Activated CD8-positive, alpha-beta memory T cell treated with anti-CD3 and anti-CD28 coated beads, Interleukin-2, amount 10 ng/mL, durations not matched to agents 7 days and 5 days (primary cell): ENCODE measurements around the gene ZNF581. TPM values are rescaled to one million over a fixed set of nuclear protein-coding genes. Genes with fewer than 3 reads are reported as not detected.

Experiments
- ATAC-seq: fragments of 150-1000 bp; cut with Tn5 transposase; one replicate; pipeline ENCODE4 v1.10.0; 2021; ENCODE audit warnings: moderate library complexity
- CTCF ChIA-PET: fragments of 350-600 bp; sonication (Branson Sonifier 250); formaldehyde crosslinking; loops from one replicate; lab custom pipeline; 2021; ENCODE audit warnings: antibody characterized with exemption; lab: Charles Lee
- DNase-seq: peaks from one replicate; pipeline ENCODE4 v3.0.0-alpha.2; 2020
- H3K27ac Mint-ChIP-seq: one replicate; pipeline ENCODE4 v1.8.0; 2021; ENCODE audit warnings: mild to moderate bottlenecking, mixed read lengths
- H3K27me3 Mint-ChIP-seq: one replicate; pipeline ENCODE4 v1.8.0; 2021; ENCODE audit warnings: mixed read lengths
- H3K36me3 Mint-ChIP-seq: one replicate; pipeline ENCODE4 v1.8.0; 2021; ENCODE audit warnings: mild to moderate bottlenecking, mixed read lengths
- H3K4me1 Mint-ChIP-seq: one replicate; pipeline ENCODE4 v1.8.0; 2021; ENCODE audit warnings: mixed read lengths
- H3K4me3 Mint-ChIP-seq: one replicate; pipeline ENCODE4 v1.8.0; 2021; ENCODE audit warnings: mild to moderate bottlenecking, moderate library complexity, mixed read lengths
- H3K9me3 Mint-ChIP-seq: one replicate; pipeline ENCODE4 v1.8.0; 2022; ENCODE audit warnings: low read depth, mixed read lengths
- total RNA-seq, 2 experiments: library from RNA; stranded (reverse); gene quantifications; one replicate each; pipeline ENCODE4 v1.2.3, GENCODE V29; 2021

Gene ZNF581
- total RNA-seq, 2 experiments from 2014 or later: 23.7 to 25.4 TPM

DNA sequence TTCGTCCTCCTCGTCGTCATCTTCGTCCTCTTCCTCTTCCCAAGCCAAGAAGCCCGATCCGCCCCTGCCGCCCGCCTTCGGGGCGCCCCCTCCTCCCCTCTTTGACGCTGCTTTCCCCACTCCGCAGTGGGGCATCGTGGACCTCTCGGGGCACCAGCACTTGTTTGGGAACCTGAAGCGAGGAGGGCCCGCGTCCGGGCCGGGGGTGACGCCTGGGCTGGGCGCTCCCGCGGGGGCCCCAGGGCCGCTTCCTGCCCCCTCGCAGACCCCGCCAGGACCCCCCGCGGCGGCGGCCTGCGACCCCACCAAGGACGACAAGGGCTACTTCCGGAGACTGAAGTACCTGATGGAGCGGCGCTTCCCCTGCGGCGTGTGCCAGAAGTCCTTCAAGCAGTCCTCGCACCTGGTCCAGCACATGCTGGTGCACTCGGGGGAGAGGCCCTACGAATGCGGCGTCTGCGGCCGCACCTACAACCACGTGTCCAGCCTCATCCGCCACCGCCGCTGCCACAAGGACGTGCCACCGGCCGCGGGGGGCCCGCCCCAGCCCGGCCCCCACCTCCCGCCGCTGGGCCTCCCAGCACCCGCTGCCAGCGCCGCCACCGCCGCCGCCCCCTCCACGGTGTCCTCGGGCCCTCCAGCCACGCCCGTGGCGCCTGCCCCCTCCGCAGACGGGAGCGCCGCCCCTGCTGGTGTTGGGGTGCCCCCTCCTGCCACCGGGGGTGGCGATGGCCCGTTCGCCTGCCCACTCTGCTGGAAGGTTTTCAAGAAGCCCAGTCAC lies 29.3 kb upstream of the ZNF581 start:
- ATAC-seq: no peak
- H3K4me3 Mint-ChIP-seq: no peak overlapping the region
- H3K27ac Mint-ChIP-seq: no peak overlapping the region
- no peak for DNase-seq
- peaks cover 35% of the 10 kb centered on the region for H3K36me3 Mint-ChIP-seq
- H3K4me1 Mint-ChIP-seq: peaks cover 2% of the 10 kb centered on the region
- no peaks in the 10 kb centered on the region for H3K27me3 Mint-ChIP-seq
- no peaks in the 10 kb centered on the region for H3K9me3 Mint-ChIP-seq
- CTCF ChIA-PET: no interaction called here

- H3K4me1 Mint-ChIP-seq: peaks cover 8% of the 10 kb centered on the region
- H3K9me3 Mint-ChIP-seq: no peaks in the 10 kb centered on the region
- H3K4me3 Mint-ChIP-seq: no peak overlapping the region
- CTCF ChIA-PET: interaction anchor here (0.9 kb wide), 1 partner anchor 111 kb away, joined by 3 read pairs; no protein-coding TSS in a partner anchor
- DNase-seq (no peak), ATAC-seq (no peak)
- peaks cover 30% of the 10 kb centered on the region for H3K36me3 Mint-ChIP-seq
- no peak overlapping the region for H3K27ac Mint-ChIP-seq
- no peaks in the 10 kb centered on the region for H3K27me3 Mint-ChIP-seq
Observed at GRCh38 chr19:55614711-55615542, 28.5 kb upstream of the ZNF581 start.

- CTCF ChIA-PET: interaction anchor here (0.9 kb wide), 1 partner anchor 112 kb away, joined by 3 read pairs; no protein-coding TSS in a partner anchor
- H3K36me3 Mint-ChIP-seq: peaks cover 34% of the 10 kb centered on the region
- no peaks in the 10 kb centered on the region for H3K9me3 Mint-ChIP-seq
- H3K27ac Mint-ChIP-seq: no peak overlapping the region
- H3K4me3 Mint-ChIP-seq: no peak overlapping the region
- peaks cover 16% of the 10 kb centered on the region for H3K4me1 Mint-ChIP-seq
- ATAC-seq (no peak), DNase-seq (no peak)
- no peaks in the 10 kb centered on the region for H3K27me3 Mint-ChIP-seq
Observed at GRCh38 chr19:55615543-55616394, 27.7 kb upstream of the ZNF581 start.

GRCh38 chr19:55616395-55616875 lies 27.0 kb upstream of the ZNF581 start:
- CTCF ChIA-PET: interaction anchor here (0.5 kb wide), 1 partner anchor 52 kb away, joined by 5 read pairs; no protein-coding TSS in a partner anchor
- H3K27ac Mint-ChIP-seq: no peak overlapping the region
- peaks cover 23% of the 10 kb centered on the region for H3K4me1 Mint-ChIP-seq
- ATAC-seq (no peak), DNase-seq (no peak)
- H3K9me3 Mint-ChIP-seq: no peaks in the 10 kb centered on the region
- H3K36me3 Mint-ChIP-seq: peaks cover 34% of the 10 kb centered on the region
- H3K4me3 Mint-ChIP-seq: no peak overlapping the region
- H3K27me3 Mint-ChIP-seq: no peaks in the 10 kb centered on the region

- no peak for ATAC-seq
- peaks cover 34% of the 10 kb centered on the region for H3K36me3 Mint-ChIP-seq
- no peaks in the 10 kb centered on the region for H3K27me3 Mint-ChIP-seq
- DNase-seq: no peak
- no peak overlapping the region for H3K4me3 Mint-ChIP-seq
- no peak overlapping the region for H3K27ac Mint-ChIP-seq
- CTCF ChIA-PET: interaction anchor here (0.8 to 4.5 kb wide), 3 partner anchors 11 to 15 kb away, joined by 3 to 25 read pairs (median 4); partner anchors contain the start of gene ZNF865
- no peaks in the 10 kb centered on the region for H3K9me3 Mint-ChIP-seq
- peaks cover 21% of the 10 kb centered on the region for H3K4me1 Mint-ChIP-seq
Observed at GRCh38 chr19:55617426-55617825, 26.0 kb upstream of the ZNF581 start.

DNA sequence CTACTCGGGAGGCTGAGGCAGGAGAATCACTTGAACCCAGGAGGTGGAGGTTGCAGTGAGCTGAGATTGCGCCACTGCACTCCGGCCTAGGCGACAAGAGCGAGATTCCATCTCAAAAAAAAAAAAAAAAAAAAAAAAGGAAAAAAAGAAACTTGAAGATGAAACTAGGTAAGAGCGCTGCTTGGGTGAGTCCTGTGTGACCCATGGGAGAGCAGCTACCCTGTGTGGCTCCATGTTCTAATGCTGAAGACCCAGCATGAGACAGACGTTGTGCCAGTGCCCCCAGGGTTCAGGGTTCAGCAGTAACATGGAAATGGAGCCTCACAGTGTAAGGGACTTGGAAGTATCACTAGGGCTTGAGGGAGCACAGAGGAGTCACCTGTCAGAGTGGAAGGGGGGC lies 25.0 kb upstream of the ZNF581 start:
- H3K9me3 Mint-ChIP-seq: no peaks in the 10 kb centered on the region
- ATAC-seq (no peak), DNase-seq (no peak)
- H3K27me3 Mint-ChIP-seq: no peaks in the 10 kb centered on the region
- peaks cover 24% of the 10 kb centered on the region for H3K4me1 Mint-ChIP-seq
- peaks cover 25% of the 10 kb centered on the region for H3K36me3 Mint-ChIP-seq
- H3K27ac Mint-ChIP-seq: no peak overlapping the region
- CTCF ChIA-PET: interaction anchor here (0.8 to 4.5 kb wide), 3 partner anchors 12 to 36 kb away, joined by 3 to 25 read pairs (median 4); partner anchors contain the start of genes U2AF2 and ZNF865
- H3K4me3 Mint-ChIP-seq: no peak overlapping the region

DNA sequence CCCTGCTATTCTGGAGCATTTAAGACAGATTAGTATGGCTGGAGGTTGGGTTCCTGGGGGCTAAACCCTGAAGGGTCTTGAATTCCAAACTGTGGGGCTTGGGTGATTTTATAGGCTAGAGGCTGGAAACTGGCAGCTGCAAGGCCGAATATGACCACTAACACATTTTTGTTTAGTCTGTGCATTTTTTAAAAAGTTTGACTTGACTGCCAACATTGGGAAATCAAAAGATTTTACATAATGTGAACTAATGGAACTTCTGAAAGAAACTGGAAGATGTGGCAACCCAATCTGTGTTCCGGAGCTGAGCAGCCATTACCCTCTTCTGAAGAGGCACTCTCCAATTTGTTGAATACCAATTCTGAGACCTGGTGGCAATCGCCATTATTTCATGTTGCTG lies 24.2 kb upstream of the ZNF581 start:
- CTCF ChIA-PET: interaction anchor here (0.8 to 4.5 kb wide), 3 partner anchors 13 to 103 kb away, joined by 4 to 25 read pairs (median 18); partner anchors contain the start of gene ZNF865
- Mint-ChIP-seq H3K36me3 (peaks cover 22% of the 10 kb centered on the region), H3K4me3 (no peak overlapping the region), H3K27ac (no peak overlapping the region), H3K4me1 (peaks cover 31% of the 10 kb centered on the region), H3K9me3 (no peaks in the 10 kb centered on the region), H3K27me3 (no peaks in the 10 kb centered on the region)
- DNase-seq (no peak), ATAC-seq (no peak)

GRCh38 chr19:55620410-55621204 lies 22.8 kb upstream of the ZNF581 start:
- no peak for DNase-seq
- CTCF ChIA-PET: interaction anchor here (1.1 to 4.5 kb wide), 3 partner anchors 11 to 117 kb away, joined by 4 to 25 read pairs (median 18); partner anchors contain the start of gene ZNF865
- H3K27ac Mint-ChIP-seq: peak overlapping the region; percentile 67

GRCh38 chr19:55621205-55621672 lies 22.2 kb upstream of the ZNF581 start:
- H3K9me3 Mint-ChIP-seq: no peaks in the 10 kb centered on the region
- H3K27ac Mint-ChIP-seq: peak overlapping the region; percentile 26
- H3K27me3 Mint-ChIP-seq: no peaks in the 10 kb centered on the region
- H3K4me3 Mint-ChIP-seq: no peak overlapping the region
- H3K36me3 Mint-ChIP-seq: peaks cover 20% of the 10 kb centered on the region
- H3K4me1 Mint-ChIP-seq: peaks cover 45% of the 10 kb centered on the region
- CTCF ChIA-PET: interaction anchor here (2.6 to 4.5 kb wide), 2 partner anchors 11 to 15 kb away, joined by 18 to 25 read pairs; partner anchors contain the start of gene ZNF865
- DNase-seq (no peak), ATAC-seq (no peak)

More at GRCh38 chr19:55620410-55621204, 22.8 kb upstream of the ZNF581 start:
- no peak for ATAC-seq
- H3K4me1 Mint-ChIP-seq: peaks cover 39% of the 10 kb centered on the region
- no peaks in the 10 kb centered on the region for H3K9me3 Mint-ChIP-seq
- H3K36me3 Mint-ChIP-seq: peaks cover 20% of the 10 kb centered on the region
- no peaks in the 10 kb centered on the region for H3K27me3 Mint-ChIP-seq
- H3K4me3 Mint-ChIP-seq: no peak overlapping the region

DNA sequence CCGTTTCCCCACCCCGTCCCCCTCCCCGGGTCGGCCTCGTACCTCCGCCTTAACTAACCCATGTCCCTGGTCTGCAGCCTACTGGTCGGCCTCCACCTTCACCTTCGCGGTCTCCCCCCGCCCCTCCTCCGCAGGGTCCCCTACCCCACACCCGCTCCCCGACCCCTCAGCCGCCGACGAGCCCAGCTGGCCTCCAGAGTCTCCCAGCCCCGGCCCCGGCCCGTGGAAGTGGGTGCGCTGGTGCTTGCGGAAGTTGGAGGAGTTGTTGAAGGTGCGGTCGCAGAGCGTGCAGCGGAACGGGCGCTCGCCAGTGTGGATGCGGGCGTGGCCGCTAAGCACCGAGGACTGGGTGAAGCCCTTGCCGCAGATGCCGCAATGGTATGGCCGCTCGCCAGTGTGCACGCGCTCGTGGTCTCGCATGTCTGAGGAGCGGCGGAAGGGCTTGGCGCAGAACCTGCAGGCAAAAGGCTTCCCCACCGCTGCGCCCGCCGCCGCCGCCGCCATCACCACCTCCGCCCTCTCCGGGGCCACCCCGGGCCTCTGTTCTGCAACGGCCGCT lies 21.7 kb upstream of the ZNF581 start:
- no peak overlapping the region for H3K27ac Mint-ChIP-seq
- H3K9me3 Mint-ChIP-seq: no peaks in the 10 kb centered on the region
- DNase-seq (no peak), ATAC-seq (no peak)
- H3K4me1 Mint-ChIP-seq: peaks cover 50% of the 10 kb centered on the region
- CTCF ChIA-PET: interaction anchor here (3.7 to 4.5 kb wide), 2 partner anchors 11 to 16 kb away, joined by 19 to 25 read pairs; partner anchors contain the start of gene ZNF865
- H3K36me3 Mint-ChIP-seq: peaks cover 17% of the 10 kb centered on the region
- no peak overlapping the region for H3K4me3 Mint-ChIP-seq
- H3K27me3 Mint-ChIP-seq: peaks cover under 1% of the 10 kb centered on the region

DNA sequence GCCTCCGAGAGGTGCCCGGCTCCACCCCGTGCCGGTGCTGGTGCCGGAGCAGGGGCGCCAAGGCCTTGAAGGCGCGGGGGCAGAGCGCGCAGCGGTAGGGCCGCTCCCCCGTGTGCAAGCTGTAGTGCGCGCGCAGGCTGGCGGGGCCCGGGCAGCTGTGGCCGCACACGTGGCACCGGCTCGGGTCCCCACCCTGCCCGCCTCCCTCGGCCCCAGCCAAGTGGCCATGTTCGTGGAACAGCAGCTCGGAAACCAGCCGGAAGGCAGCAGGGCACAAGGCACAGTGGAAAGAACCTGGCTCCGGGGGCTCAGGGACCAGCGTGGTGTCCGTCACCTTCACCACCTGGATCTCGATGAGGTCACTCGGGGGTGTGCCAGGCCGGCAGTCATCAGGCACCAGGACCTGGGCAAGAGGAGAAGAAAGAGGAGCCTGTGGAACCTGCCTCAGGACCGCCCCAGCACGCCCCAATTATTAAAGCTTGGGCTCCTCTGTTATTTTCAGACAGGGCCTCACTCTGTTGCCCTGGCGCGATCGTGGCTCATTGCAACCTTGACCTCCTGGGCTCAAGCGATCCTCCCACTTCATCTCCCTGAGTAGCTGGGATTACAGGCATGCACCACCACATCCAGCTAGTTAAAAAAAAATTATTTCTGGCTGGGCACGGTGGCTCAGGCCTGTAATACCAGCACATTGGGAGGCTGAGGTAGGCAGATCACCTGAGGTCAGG lies 21.0 kb upstream of the ZNF581 start:
- DNase-seq (no peak), ATAC-seq (no peak)
- Mint-ChIP-seq H3K27me3 (peaks cover 6% of the 10 kb centered on the region), H3K4me3 (no peak overlapping the region), H3K9me3 (no peaks in the 10 kb centered on the region), H3K36me3 (peaks cover 15% of the 10 kb centered on the region), H3K4me1 (peaks cover 56% of the 10 kb centered on the region), H3K27ac (no peak overlapping the region)
- CTCF ChIA-PET: interaction anchor here (1.1 to 5.6 kb wide), 3 partner anchors 10 to 119 kb away, joined by 4 to 44 read pairs (median 19); partner anchors contain the start of gene ZNF865
